Right lobe of liver (tissue), 6 donors: ENCODE results near the gene MBOAT7. TPM values are rescaled to one million over a fixed set of nuclear protein-coding genes. Genes with fewer than 3 reads are reported as not detected.

Experiments
- ATAC-seq, 4 donors: fragments of 200-7000 bp; cut with Tn5 transposase; one replicate each; pipeline ENCODE4 v1.9.1; 2020; ENCODE audit warnings: mild to moderate bottlenecking in 4 of 4, moderate library complexity in 4 of 4
- DNase-seq, 3 donors: peaks; one replicate each; pipeline ENCODE4 v3.0.0-alpha.2; 2020
- H3K27ac ChIP-seq, 3 donors: fragments of 200-600 bp; one replicate each; pipeline ENCODE4 v1.8.0; 2022
- H3K27me3 ChIP-seq, 2 donors: fragments of 200-600 bp; one replicate each; pipeline ENCODE4 v1.8.0; 2022
- H3K36me3 ChIP-seq, 4 donors: fragments of 200-600 bp; sonication (generic) in 1 of 4; one replicate each; pipeline versions ENCODE4 v1.5.1 to v1.8.0; 2017 to 2022; ENCODE audit warnings: control low read depth in 1 of 4
- H3K4me1 ChIP-seq, 4 donors: fragments of 200-600 bp; sonication (generic) in 1 of 4; one replicate each; pipeline versions ENCODE4 v1.5.1 to v1.8.0; 2017 to 2022; ENCODE audit warnings: control low read depth in 1 of 4
- H3K4me3 ChIP-seq, 3 donors: fragments of 200-600 bp; one replicate each; pipeline ENCODE4 v1.8.0; 2022
- H3K9me3 ChIP-seq, 4 donors: fragments of 200-600 bp; sonication (generic) in 1 of 4; one replicate each; pipeline versions ENCODE4 v1.5.1 to v1.8.0; 2017 to 2022; ENCODE audit warnings: control low read depth in 1 of 4
- CTCF ChIP-seq, 4 donors: fragments of 200-600 bp in 3 of 4; fragments of 450-650 bp in 1 of 4; IDR thresholded peaks; one replicate each; pipeline versions ENCODE4 v1.5.1 to v1.8.0; 2016 to 2022; ENCODE audit warnings: antibody characterized with exemption in 4 of 4, mild to moderate bottlenecking in 2 of 4
- POLR2A ChIP-seq: fragments of 450-650 bp; IDR thresholded peaks from one replicate; pipeline ENCODE4 v1.6.1; 2017; ENCODE audit warnings: antibody characterized with exemption, mild to moderate bottlenecking
- WGBS: methylation state at CpG from one replicate; pipeline ENCODE4 v1.1.6; 2018; ENCODE audit warnings: low coverage, low lambda C conversion rate; ENCODE audit not compliant: insufficient coverage; ENCODE audit errors: missing lambda C conversion rate; 5-methylcytosine and 5-hydroxymethylcytosine counted together
- intact Hi-C, 2 donors: fragments of 100-400 bp; cut with DNase I; formaldehyde crosslinking; loops; one replicate each; pipeline versions ENCODE4 v1.11.2 to v1.14.1; 2022
- total RNA-seq, 6 experiments: library from RNA; depleted of rRNA in 2 of 6; stranded (reverse); fragments of >200 nt in 2 of 6; fragmentation: NEBNext Ultra II Directional in 3 of 6; extraction: Animal tissue kit (Norgen Biotek cat#: 25700) in 3 of 6; gene quantifications; one replicate each; pipeline versions ENCODE4 v1.1.0 to v1.2.4, GENCODE V29; 2016 to 2023
- donor health status: DM: no; HTN: yes; CAD: no.
- donor health status: DM: no; HTN: no; CAD: no.
- donor health status: DM: no; HTN: no; CAD: no.
- donor health status: DM: no; HTN: yes; CAD: no.
- donor health status: DM: no; HTN: yes; CAD: no.

The MBOAT7 gene
- total RNA-seq, 6 experiments from 2014 or later = 26.6 to 57.7 (median 32.9) TPM

GRCh38 chr19:54152267-54152666 lies 37.1 kb downstream of the MBOAT7 start:
- 100% methylated on average over 2 of the region's 12 CpGs for WGBS
- H3K36me3 ChIP-seq = peaks cover 6 to 95% (median 41%) of the 10 kb centered on the region in 4 donors

GRCh38 chr19:54151362-54152035 lies 37.9 kb downstream of the MBOAT7 start:
- no peak for TF ChIP-seq CTCF (IDR thresholded peaks at IDR 0.05)
- no peak for TF ChIP-seq POLR2A
- Histone ChIP-seq H3K4me3 (no peak overlapping the region), H3K27me3 (no peaks in the 10 kb centered on the region), H3K9me3 (no peaks in the 10 kb centered on the region), H3K36me3 (peaks cover 8 to 95% (median 42%) of the 10 kb centered on the region in 4 donors), H3K4me1 (no peaks in the 10 kb centered on the region), H3K27ac (no peak overlapping the region)
- ATAC-seq = no peak
- intact Hi-C loops = no loop called here
- WGBS = 81% methylated on average over 17 of the region's 23 CpGs
- no peak for DNase-seq

More at GRCh38 chr19:54152267-54152666, 37.1 kb downstream of the MBOAT7 start:
- DNase-seq (no peak), ATAC-seq (no peak)
- no peak overlapping the region for H3K27ac ChIP-seq
- intact Hi-C loops = no loop called here
- no peak overlapping the region for H3K4me3 ChIP-seq
- no peaks in the 10 kb centered on the region for H3K27me3 ChIP-seq
- TF ChIP-seq CTCF (IDR thresholded peaks at IDR 0.05) = no peak
- TF ChIP-seq POLR2A = no peak
- no peaks in the 10 kb centered on the region for H3K9me3 ChIP-seq
- no peaks in the 10 kb centered on the region for H3K4me1 ChIP-seq

- WGBS = 87% methylated on average over 10 of the region's 12 CpGs
- peaks cover 19 to 94% (median 49%) of the 10 kb centered on the region in 4 donors for H3K36me3 ChIP-seq
- no peak for ATAC-seq
Measured at GRCh38 chr19:54149021-54149812, 40.2 kb downstream of the MBOAT7 start.

DNA sequence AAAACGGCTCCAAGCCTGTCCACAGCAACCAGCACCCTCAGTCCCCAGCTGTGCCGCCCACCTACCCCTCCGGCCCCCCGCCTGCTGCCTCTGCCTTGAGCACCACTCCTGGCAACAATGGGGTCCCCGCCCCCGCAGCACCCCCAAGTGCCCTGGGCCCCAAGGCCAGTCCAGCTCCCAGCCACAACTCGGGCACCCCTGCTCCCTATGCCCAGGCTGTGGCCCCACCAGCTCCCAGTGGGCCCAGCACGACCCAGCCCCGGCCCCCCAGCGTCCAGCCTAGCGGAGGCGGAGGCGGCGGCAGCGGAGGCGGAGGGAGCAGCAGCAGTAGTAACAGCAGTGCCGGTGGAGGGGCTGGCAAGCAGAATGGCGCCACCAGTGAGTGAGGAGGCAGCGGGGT lies 41.2 kb downstream of the MBOAT7 start:
- H3K9me3 ChIP-seq = no peaks in the 10 kb centered on the region
- no peaks in the 10 kb centered on the region for H3K27me3 ChIP-seq
- no peak overlapping the region for H3K27ac ChIP-seq
- WGBS = 95% methylated on average over 4 of the region's 19 CpGs
- TF ChIP-seq CTCF (IDR thresholded peaks at IDR 0.05) (no peak), POLR2A (no peak)
- no peaks in the 10 kb centered on the region for H3K4me1 ChIP-seq
- DNase-seq (no peak), ATAC-seq (no peak)
- peaks cover 19 to 94% (median 52%) of the 10 kb centered on the region in 4 donors for H3K36me3 ChIP-seq
- intact Hi-C loops = no loop called here
- no peak overlapping the region for H3K4me3 ChIP-seq

More at GRCh38 chr19:54149021-54149812, 40.2 kb downstream of the MBOAT7 start:
- H3K4me3 ChIP-seq = no peak overlapping the region
- H3K4me1 ChIP-seq = no peaks in the 10 kb centered on the region
- no peak for DNase-seq
- no peaks in the 10 kb centered on the region for H3K9me3 ChIP-seq
- TF ChIP-seq POLR2A (no peak), CTCF (IDR thresholded peaks at IDR 0.05) (no peak)
- H3K27ac ChIP-seq = no peak overlapping the region
- intact Hi-C loops = no loop called here
- no peaks in the 10 kb centered on the region for H3K27me3 ChIP-seq
